Measurements from ENCODE around the gene USP12.
"Not testable (repeated sequence)": the region's sequence is repeated elsewhere in the genome, so short reads cannot be mapped to it uniquely, and the experiment has no call there.

The USP12 gene

DNA sequence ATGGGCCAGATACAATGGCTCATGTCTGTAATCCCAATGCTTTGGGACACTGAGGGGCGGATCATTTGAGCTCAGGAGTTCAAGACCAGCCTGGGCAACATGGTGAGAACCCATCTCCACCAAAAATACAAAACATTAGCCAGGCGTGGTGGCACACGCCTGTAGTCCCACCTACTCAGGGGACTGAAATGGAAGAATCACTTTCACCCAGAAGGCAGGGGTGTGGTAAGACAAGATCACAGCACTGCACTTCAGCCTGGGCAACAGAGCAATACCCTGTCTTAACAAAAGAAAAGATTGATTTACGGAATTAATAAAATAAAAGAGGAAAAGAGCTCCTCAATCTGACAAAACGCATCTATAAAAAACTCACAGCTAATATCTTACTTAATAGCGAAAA is 22.7 kb downstream of the USP12 start:
- no peak overlapping the region for H3K4me3 ChIP-seq (ENCODE audit: low read depth, low read length)
- H3K36me3 ChIP-seq (ENCODE audit: control insufficient read depth, insufficient read depth, low read length): no peaks in the 10 kb centered on the region

DNA sequence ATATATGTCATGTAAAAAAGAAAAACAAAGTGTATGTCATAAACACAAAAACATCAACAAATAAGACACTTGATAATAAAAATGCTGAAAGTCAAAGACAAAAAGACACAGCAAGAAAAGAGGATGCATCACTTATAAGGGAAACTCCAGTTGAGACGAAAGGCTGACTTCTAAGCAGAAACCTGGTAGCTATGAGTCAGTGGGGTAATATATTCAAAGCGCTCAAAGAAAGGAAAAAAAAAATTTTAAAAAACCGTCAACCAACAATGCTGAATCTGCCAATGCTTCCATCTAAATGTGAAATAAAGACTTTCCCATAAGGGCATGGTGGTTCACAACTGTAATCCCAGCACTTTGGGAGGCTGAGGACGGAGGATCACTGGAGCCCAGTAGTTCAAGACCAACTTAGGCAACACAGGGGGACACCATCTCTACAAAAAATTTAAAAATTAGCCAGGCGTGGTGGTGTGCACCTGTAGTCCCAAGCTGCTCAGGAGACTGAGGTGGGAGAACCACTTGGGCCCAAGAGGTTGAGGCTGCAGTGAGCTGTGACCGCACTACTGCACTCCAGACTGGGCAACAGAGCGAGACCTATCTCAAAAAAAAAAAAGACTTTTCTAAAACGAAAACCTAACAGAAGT is 24.0 kb downstream of the USP12 start:
- no peaks in the 10 kb centered on the region for H3K4me1 ChIP-seq (ENCODE audit: control insufficient read depth, insufficient read depth, low read length)
- no peak overlapping the region for H3K27ac ChIP-seq (ENCODE audit: low read depth, low read length)
- no peak overlapping the region for H3K4me3 ChIP-seq (ENCODE audit: low read depth, low read length)
- no peak overlapping the region for H3K9ac ChIP-seq (ENCODE audit: low read depth, low read length)
- no peaks in the 10 kb centered on the region for H3K27me3 ChIP-seq (ENCODE audit: control insufficient read depth, insufficient read depth, low read length)
- H3K36me3 ChIP-seq (ENCODE audit: control insufficient read depth, insufficient read depth, low read length): no peaks in the 10 kb centered on the region
- H3K9me3 ChIP-seq (ENCODE audit: control insufficient read depth, insufficient read depth, low read length): no peaks in the 10 kb centered on the region

More for the DNA sequence above, 22.7 kb downstream of the USP12 start:
- Histone ChIP-seq H3K27me3 (ENCODE audit: control insufficient read depth, insufficient read depth, low read length) (no peaks in the 10 kb centered on the region), H3K9me3 (ENCODE audit: control insufficient read depth, insufficient read depth, low read length) (no peaks in the 10 kb centered on the region), H3K27ac (ENCODE audit: low read depth, low read length) (no peak overlapping the region), H3K9ac (ENCODE audit: low read depth, low read length) (no peak overlapping the region), H3K4me1 (ENCODE audit: control insufficient read depth, insufficient read depth, low read length) (no peaks in the 10 kb centered on the region)

DNA sequence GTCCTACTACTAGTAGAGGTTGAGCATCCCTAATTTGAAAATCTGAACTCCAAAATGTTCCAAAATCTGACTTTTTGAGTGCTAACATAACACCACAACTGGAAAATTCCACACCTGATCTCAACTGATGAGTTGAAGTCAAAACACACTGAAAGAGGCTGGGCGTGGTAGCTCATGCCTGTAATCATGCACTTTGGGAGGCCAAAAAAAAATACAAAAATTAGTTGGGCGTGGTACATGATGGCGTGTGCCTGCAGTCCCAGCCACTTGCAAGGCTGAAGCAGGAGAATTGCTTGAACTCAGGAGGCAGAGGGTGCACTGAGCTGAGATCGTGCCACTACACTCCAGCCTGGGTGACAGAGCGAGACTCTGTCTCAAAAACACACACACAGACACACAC is 29.9 kb downstream of the USP12 start:
- Histone ChIP-seq H3K27ac (ENCODE audit: low read depth, low read length) (no peak overlapping the region), H3K9me3 (ENCODE audit: control insufficient read depth, insufficient read depth, low read length) (no peaks in the 10 kb centered on the region; the same call in 1 of the 2 replicates), H3K4me3 (ENCODE audit: low read depth, low read length) (no peak overlapping the region), H3K9ac (ENCODE audit: low read depth, low read length) (no peak overlapping the region), H3K4me1 (ENCODE audit: control insufficient read depth, insufficient read depth, low read length) (peaks cover 15% of the 10 kb centered on the region; the same call in 1 of the 2 replicates), H3K36me3 (ENCODE audit: control insufficient read depth, insufficient read depth, low read length) (no peaks in the 10 kb centered on the region), H3K27me3 (ENCODE audit: control insufficient read depth, insufficient read depth, low read length) (no peaks in the 10 kb centered on the region)

DNA sequence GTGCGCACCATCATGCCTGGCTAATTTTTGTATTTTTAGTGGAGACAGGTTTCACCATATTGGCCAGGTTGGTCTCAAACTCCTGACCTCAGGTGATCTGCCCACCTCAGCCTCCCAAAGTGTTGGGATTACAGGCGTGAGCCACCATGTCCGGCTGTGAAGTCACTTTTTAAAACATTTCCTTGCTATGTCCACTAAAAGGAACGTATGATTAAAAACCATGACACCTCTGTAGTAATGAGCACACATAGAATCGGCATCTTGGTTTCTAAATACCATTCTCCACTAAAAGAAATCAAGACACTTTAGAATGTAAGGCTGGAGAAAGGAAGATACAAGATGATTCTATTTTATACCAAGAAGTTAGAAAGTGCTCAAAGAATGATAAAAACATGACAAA is 30.5 kb downstream of the USP12 start:
- not testable (repeated sequence) for H3K27ac ChIP-seq (ENCODE audit: low read depth, low read length); H3K36me3 ChIP-seq (ENCODE audit: control insufficient read depth, insufficient read depth, low read length); H3K9me3 ChIP-seq (ENCODE audit: control insufficient read depth, insufficient read depth, low read length); H3K27me3 ChIP-seq (ENCODE audit: control insufficient read depth, insufficient read depth, low read length); H3K9ac ChIP-seq (ENCODE audit: low read depth, low read length); H3K4me3 ChIP-seq (ENCODE audit: low read depth, low read length)
- H3K4me1 ChIP-seq (ENCODE audit: control insufficient read depth, insufficient read depth, low read length): peaks cover 15% of the 10 kb centered on the region; the same call in 1 of the 2 replicates

DNA sequence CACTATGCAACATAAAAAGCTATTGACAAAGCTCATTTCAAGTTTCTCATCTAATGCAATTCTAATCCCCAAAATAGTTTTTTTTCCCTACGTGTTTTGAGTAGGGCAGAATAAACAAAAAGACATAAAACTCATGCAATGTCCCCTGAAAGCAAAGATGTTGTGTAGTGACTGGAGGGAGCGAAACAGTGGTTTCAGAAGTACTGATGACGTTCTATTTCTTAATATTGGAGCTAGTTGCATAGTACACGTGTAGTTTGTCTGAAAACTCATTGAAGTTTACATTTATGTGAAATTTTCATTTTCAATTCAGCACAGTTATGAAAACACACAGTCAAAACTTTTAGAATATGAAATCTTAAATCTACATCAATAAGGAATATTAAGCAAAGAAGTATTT is 31.6 kb downstream of the USP12 start:
- H3K4me1 ChIP-seq (ENCODE audit: control insufficient read depth, insufficient read depth, low read length): peaks cover 15% of the 10 kb centered on the region; the same call in 1 of the 2 replicates
- H3K36me3 ChIP-seq (ENCODE audit: control insufficient read depth, insufficient read depth, low read length): no peaks in the 10 kb centered on the region
- no peaks in the 10 kb centered on the region for H3K27me3 ChIP-seq (ENCODE audit: control insufficient read depth, insufficient read depth, low read length)
- H3K27ac ChIP-seq (ENCODE audit: low read depth, low read length): no peak overlapping the region
- no peaks in the 10 kb centered on the region; the same call in 1 of the 2 replicates for H3K9me3 ChIP-seq (ENCODE audit: control insufficient read depth, insufficient read depth, low read length)
- no peak overlapping the region for H3K9ac ChIP-seq (ENCODE audit: low read depth, low read length)
- no peak overlapping the region for H3K4me3 ChIP-seq (ENCODE audit: low read depth, low read length)

DNA sequence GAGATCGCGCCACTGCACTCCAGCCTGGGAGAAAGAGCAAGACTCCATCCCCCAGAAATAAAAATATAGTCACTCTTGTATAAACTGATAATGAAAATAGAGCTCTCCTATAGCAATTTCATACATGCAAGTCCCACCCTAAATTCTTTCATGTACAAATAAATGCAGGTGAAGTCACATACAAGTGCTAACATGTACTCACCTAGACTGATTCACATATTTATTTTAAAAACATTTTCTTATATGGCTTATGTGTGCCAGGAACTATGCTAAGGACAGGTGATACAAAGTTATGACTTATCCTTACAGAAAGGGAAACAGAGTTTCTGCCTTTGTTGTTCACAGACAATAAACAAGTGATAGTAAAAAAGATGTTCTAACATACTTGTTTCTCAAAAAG is 32.0 kb downstream of the USP12 start:
- Histone ChIP-seq H3K4me1 (ENCODE audit: control insufficient read depth, insufficient read depth, low read length) (peaks cover 15% of the 10 kb centered on the region; the same call in 1 of the 2 replicates), H3K27me3 (ENCODE audit: control insufficient read depth, insufficient read depth, low read length) (no peaks in the 10 kb centered on the region), H3K9ac (ENCODE audit: low read depth, low read length) (no peak overlapping the region), H3K36me3 (ENCODE audit: control insufficient read depth, insufficient read depth, low read length) (no peaks in the 10 kb centered on the region), H3K4me3 (ENCODE audit: low read depth, low read length) (no peak overlapping the region), H3K9me3 (ENCODE audit: control insufficient read depth, insufficient read depth, low read length) (no peaks in the 10 kb centered on the region; the same call in 1 of the 2 replicates), H3K27ac (ENCODE audit: low read depth, low read length) (no peak overlapping the region)

DNA sequence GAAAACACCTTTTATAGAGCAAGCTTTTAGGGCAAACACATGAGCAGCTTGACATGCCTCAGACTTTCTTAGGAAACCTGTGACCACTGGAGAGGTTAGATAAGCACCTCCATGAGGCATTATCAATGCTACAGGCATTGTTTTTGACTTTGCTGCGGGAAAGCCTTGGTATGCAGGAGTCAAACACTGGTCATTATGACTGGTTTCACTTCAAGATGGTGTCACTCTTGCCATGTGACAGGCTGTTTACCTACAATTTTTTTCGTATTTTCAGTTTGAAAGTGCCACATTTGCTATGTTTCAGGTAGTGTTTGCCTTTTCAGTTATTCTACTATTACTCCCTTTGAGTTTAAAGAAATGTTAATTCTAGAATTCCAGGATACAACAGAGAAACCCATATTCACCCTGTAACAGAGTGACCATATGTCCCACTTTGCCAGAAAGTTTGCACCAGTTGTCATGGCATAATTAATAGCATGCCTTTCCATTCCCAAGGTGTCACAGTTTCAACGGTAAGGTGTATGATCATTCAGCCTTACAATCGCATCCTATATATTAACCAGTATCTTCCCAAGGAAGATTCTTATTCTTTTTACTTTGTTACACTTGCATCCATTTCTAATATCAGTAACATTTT is 33.0 kb downstream of the USP12 start:
- Histone ChIP-seq H3K9ac (ENCODE audit: low read depth, low read length) (no peak overlapping the region), H3K27ac (ENCODE audit: low read depth, low read length) (no peak overlapping the region), H3K4me1 (ENCODE audit: control insufficient read depth, insufficient read depth, low read length) (peaks cover 15% of the 10 kb centered on the region; the same call in 1 of the 2 replicates), H3K9me3 (ENCODE audit: control insufficient read depth, insufficient read depth, low read length) (no peaks in the 10 kb centered on the region; the same call in 1 of the 2 replicates), H3K36me3 (ENCODE audit: control insufficient read depth, insufficient read depth, low read length) (no peaks in the 10 kb centered on the region), H3K27me3 (ENCODE audit: control insufficient read depth, insufficient read depth, low read length) (no peaks in the 10 kb centered on the region), H3K4me3 (ENCODE audit: low read depth, low read length) (no peak overlapping the region)

DNA sequence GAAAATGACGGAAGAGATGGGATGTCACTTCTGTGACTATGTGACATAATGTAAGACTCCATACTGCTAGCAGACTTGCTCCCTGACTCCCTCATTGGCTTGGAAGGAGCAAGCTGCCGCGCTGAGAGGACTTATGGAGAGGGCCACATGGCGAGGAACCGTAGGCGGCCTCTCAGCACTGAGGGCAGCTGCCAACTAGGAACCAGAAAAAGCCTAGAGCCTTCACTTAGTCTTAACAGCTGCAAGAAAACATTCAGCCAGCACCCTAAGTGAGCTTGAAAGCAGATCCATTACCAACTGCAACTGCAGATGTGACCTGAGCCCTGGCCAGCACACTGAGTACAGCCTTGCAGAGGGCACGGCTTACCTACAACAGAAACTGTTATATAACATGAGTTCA is 33.9 kb downstream of the USP12 start:
- H3K36me3 ChIP-seq (ENCODE audit: control insufficient read depth, insufficient read depth, low read length): no peaks in the 10 kb centered on the region
- H3K4me3 ChIP-seq (ENCODE audit: low read depth, low read length): no peak overlapping the region
- H3K27me3 ChIP-seq (ENCODE audit: control insufficient read depth, insufficient read depth, low read length): no peaks in the 10 kb centered on the region
- H3K9me3 ChIP-seq (ENCODE audit: control insufficient read depth, insufficient read depth, low read length): no peaks in the 10 kb centered on the region; the same call in 1 of the 2 replicates
- no peak overlapping the region for H3K27ac ChIP-seq (ENCODE audit: low read depth, low read length)
- peaks cover 19% of the 10 kb centered on the region for H3K4me1 ChIP-seq (ENCODE audit: control insufficient read depth, insufficient read depth, low read length)
- H3K9ac ChIP-seq (ENCODE audit: low read depth, low read length): no peak overlapping the region

DNA sequence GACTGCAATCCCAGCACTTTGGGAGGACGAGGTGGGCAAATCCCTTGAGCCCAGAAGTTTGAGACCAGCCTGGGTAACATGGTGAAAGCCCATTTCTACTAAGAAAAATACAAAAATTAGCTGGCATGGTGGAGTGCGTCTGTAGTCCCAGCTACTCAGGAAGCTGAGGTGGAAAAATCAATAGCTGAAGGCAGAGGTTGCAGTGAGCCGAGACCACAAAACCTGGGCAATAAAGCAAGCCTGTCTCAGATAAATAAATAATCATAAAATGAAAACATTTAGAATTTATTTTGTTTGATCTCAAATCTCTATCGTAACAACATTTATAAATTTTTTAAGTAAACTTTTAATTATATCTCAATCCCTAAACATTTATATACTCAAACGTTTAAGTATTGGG is 36.6 kb downstream of the USP12 start:
- Histone ChIP-seq H3K27me3 (ENCODE audit: control insufficient read depth, insufficient read depth, low read length) (no peaks in the 10 kb centered on the region), H3K9me3 (ENCODE audit: control insufficient read depth, insufficient read depth, low read length) (no peaks in the 10 kb centered on the region), H3K36me3 (ENCODE audit: control insufficient read depth, insufficient read depth, low read length) (no peaks in the 10 kb centered on the region), H3K4me1 (ENCODE audit: control insufficient read depth, insufficient read depth, low read length) (peaks cover 47% of the 10 kb centered on the region), H3K4me3 (ENCODE audit: low read depth, low read length) (no peak overlapping the region), H3K9ac (ENCODE audit: low read depth, low read length) (no peak overlapping the region), H3K27ac (ENCODE audit: low read depth, low read length) (no peak overlapping the region)

DNA sequence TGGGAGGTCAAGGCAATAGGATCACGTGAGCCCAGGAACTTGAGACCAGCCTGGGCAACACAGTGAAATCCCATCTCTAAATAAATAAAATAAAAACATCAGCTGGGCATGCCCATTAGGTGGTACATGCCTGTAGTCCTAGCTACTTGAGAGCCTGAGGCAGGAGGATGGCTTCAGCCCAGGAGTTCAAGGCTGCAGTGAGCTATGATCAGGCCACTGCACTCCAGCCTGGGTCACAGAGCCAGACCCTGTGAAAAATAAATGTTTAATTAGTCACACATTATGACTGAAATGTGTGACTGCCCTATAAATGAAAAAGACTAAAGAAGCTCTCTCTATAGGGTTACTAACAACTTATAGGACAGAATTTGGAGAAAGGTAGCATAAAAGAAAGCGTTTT is 37.7 kb downstream of the USP12 start:
- H3K36me3 ChIP-seq (ENCODE audit: control insufficient read depth, insufficient read depth, low read length): no peaks in the 10 kb centered on the region
- no peak overlapping the region for H3K9ac ChIP-seq (ENCODE audit: low read depth, low read length)
- H3K9me3 ChIP-seq (ENCODE audit: control insufficient read depth, insufficient read depth, low read length): 0 out of 2 replicates have a peak, but pooled peaks cover 2% of the 10 kb centered on the region
- H3K27ac ChIP-seq (ENCODE audit: low read depth, low read length): no peak overlapping the region
- no peak overlapping the region for H3K4me3 ChIP-seq (ENCODE audit: low read depth, low read length)
- no peaks in the 10 kb centered on the region for H3K27me3 ChIP-seq (ENCODE audit: control insufficient read depth, insufficient read depth, low read length)
- H3K4me1 ChIP-seq (ENCODE audit: control insufficient read depth, insufficient read depth, low read length): peaks cover 48% of the 10 kb centered on the region

DNA sequence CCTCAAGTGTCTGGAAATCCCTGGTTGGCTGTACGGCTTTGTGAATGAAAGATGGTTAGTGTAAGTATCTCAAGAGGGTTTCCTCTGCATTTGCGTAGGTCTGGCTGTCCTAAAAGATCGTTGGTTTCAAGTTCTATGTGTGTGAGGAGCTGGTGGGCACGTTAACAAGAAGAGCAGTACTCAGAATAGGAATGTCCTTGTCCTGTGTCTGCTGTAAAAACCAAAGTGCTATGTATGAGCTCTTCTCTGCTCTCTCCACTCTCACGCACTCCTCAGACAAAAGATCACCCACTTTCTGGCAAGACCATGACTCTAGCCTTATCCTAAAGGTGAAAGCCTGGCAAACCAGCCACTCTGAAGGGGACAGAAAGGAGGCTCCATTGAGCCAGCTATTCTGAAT is 39.1 kb downstream of the USP12 start:
- H3K4me1 ChIP-seq (ENCODE audit: control insufficient read depth, insufficient read depth, low read length): peaks cover 35% of the 10 kb centered on the region
- H3K9me3 ChIP-seq (ENCODE audit: control insufficient read depth, insufficient read depth, low read length): 0 out of 2 replicates have a peak, but pooled peaks cover 2% of the 10 kb centered on the region
- H3K4me3 ChIP-seq (ENCODE audit: low read depth, low read length): no peak overlapping the region
- H3K27ac ChIP-seq (ENCODE audit: low read depth, low read length): no peak overlapping the region
- no peaks in the 10 kb centered on the region for H3K36me3 ChIP-seq (ENCODE audit: control insufficient read depth, insufficient read depth, low read length)
- no peak overlapping the region for H3K9ac ChIP-seq (ENCODE audit: low read depth, low read length)
- H3K27me3 ChIP-seq (ENCODE audit: control insufficient read depth, insufficient read depth, low read length): no peaks in the 10 kb centered on the region
